Suprapubic skin (tissue), 3 donors: ENCODE measurements around the gene PREX1.

Source experiments
- CTCF ChIP-seq, 2 donors: fragments of 200-600 bp in 1 of 2; fragments of 450-650 bp in 1 of 2; sonication (generic) in 1 of 2; IDR thresholded peaks; one replicate each; pipeline ENCODE4 v1.5.1; 2016 to 2019; ENCODE audit warnings: antibody characterized with exemption in 2 of 2, mild to moderate bottlenecking in 1 of 2, moderate library complexity in 1 of 2
- EP300 ChIP-seq: sonication (generic); formaldehyde crosslinking; IDR thresholded peaks from one replicate; pipeline ENCODE4 v1.6.1; 2017; ENCODE audit warnings: antibody characterized with exemption

DNA sequence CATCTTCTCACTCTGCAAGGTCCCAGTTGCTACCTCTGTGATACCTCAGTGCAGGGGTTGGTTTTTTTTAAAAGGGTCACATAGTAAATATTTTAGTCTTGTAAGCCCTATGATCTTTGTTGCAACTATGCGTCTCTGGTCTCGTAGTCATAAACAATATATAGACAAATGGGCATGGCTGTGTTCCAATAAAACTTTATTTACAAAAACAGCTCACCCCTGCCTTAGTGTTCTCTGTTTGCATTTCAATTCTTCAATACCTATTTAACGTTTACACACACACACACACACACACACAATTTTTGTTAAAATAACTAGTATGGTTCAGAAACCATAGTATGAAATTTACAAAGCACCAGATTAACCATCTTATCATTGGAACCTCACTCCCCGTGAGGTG lies 216.8 kb downstream of the PREX1 start:
- TF ChIP-seq CTCF (IDR thresholded peaks at IDR 0.05) (no peak), EP300 (no peak)
